NCI-H1436 (cell line): ENCODE results near the gene ERAS.
"Not testable (repeated sequence)": the region's sequence is repeated elsewhere in the genome, so short reads cannot be mapped to it uniquely, and the experiment has no call there.

Source experiments
- DNase-seq: peaks from one replicate; lab custom pipeline; 2025; lab: John Stamatoyannopoulos, UW

ERAS gene

DNA sequence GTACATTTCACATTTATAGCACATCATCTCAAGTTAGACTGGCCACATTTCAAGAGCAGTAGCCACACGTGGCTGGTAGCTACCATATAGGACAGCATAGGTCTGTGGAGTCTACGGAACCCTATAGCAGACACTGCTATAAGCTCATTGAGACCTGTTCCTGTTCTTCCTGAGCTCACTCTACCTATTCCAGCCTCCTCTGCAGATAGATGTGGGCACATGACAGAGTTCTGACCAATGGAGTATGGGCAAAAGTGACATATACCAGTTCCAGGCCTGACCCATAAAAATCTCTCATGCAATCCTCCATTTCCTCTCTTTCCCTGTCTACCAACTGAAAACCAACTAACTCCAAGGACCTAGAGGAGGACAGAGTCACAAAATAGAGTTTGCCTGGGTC is 28.0 kb upstream of the ERAS start:
- DNase-seq, result no peak

DNA sequence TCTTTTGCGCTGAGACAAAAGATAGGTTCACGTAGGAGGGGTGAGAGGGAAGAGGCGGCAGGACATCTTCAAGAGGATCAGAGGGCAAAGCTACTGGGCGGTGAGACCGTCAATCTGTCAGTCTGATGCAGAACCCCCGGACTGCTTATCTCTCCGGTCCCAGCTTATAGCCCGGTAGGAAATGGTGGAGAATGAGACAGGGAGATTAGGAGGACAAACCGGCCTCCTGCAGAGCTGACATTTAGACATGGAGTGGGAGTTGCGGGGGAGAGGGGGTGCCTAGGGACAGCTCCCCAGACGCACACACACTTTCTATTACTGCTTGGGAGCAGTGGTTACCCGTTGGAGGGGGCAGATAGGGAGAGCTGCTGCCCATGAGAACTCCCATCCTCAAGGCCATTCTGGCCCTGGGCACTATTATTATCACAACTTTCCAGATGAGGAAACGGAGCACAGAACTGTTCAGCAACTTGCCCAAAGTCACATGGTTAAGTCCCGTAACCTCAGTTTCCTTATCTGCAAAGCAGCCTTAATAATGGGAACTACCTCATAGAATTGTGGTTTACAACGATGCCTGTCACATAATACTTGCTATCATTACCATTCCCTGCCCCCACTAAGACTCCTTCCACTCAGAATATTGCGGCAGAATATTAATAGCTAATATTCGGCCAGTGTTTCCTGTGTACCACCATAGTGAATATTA is 25.6 kb upstream of the ERAS start:
- DNase-seq, result no peak

DNA sequence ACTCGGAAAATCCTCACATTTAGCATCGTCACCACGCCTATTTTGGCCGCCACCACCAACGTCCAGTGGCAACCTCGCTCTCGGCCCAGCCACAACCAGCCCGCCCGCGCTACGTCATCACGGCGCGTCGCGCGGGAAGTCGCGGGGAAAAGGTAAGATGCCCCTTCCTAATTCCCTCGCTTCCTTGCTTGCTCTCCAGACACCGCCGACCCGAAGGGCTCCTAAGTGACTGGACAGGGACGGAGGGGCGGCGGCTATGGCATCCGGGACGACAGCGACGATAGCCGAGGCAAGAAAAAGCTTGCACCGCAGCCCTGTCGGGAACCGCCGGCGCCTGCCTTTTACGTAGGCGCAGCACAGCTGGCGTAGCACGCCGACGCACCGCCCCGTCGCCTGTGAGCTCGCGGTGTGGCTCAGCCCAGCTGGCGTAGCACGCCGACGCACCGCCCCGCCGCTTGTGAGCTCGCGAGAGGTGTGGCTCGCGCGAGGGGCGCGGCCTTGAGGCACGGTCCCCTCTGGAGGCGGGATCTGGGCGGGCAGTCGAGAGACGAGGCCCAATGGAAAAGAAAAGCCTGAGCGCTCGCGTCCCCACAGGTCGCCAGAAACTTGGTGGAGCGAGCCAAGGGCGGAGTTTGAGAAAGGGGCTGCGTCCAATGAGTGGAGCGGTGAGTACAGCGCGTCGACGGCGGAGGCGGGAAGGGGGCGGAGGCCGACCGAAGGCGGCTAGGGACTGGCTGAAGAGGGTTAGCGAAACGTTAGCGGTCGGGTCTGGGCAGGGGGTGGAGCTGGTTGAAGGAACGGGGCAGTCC is 24.8 kb upstream of the ERAS start, which contains the start of gene HDAC6:
HDAC6 (plus strand) TSS at position 788 of the 809 bp plus-strand sequence. CDS start 626 bp downstream, outside the sequence.
- DNase-seq, result peak; percentile 95

DNA sequence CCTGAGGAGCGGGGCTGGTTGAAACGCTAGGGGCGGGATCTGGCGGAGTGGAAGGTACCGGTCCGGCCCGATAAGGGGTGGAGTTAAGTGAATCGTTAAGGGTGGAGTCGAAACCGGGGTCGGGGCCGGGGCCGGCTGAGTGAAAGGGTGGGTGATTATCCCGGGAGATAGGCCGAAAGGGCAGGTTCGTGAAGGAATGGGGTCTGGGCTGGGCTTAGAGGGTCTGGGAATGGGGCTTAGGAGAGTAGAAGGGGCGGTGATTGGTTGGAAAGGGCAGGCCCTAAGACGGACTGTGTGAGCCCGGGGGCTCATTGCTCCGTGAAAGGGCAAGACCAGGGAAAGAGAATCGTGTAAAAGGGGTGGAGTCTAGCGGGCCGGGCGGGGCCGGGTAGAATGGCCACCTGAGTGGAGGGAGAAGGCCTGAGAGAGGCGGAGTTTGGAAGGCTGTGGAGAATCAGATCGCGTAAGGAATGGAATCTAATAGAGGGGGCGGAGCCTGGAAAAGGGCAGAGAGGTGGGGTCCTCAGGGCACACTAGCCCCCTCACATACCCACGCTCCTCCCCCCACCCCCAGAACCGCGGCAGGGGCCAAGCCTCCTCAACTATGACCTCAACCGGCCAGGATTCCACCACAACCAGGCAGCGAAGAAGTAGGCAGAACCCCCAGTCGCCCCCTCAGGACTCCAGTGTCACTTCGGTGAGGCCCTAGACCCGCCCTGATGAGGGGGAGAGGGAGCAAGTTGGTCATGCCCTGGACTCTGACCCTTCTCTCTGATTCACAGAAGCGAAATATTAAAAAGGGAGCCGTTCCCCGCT is 24.0 kb upstream of the ERAS start:
- DNase-seq, result peak; percentile 68

DNA sequence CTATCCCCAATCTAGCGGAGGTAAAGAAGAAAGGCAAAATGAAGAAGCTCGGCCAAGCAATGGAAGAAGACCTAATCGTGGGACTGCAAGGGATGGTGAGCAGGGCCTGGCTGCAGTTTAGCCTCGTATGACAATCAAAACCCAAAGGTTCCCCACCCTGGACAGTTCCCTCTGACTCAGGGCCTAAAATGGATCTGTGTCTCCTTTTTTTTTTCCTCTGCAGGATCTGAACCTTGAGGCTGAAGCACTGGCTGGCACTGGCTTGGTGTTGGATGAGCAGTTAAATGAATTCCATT is 23.5 kb upstream of the ERAS start:
- DNase-seq, result no peak

DNA sequence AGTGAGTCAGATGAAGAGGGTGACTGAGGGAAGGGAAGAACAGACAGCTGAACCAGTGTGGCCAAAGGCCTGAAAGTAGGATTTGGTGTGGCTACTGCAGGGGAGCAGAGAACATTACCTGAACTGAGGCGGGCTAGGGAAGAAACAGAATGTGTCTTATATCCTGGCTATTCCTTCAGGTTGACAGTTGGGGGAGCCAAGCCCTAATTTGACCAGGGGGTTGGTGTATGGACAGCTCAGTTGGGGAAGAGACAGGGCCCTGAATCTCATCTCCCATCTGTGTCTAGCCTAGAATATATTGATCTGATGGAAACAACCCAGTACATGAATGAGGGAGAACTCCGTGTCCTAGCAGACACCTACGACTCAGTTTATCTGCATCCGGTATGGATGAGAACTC is 20.2 kb upstream of the ERAS start:
- no peak for DNase-seq

DNA sequence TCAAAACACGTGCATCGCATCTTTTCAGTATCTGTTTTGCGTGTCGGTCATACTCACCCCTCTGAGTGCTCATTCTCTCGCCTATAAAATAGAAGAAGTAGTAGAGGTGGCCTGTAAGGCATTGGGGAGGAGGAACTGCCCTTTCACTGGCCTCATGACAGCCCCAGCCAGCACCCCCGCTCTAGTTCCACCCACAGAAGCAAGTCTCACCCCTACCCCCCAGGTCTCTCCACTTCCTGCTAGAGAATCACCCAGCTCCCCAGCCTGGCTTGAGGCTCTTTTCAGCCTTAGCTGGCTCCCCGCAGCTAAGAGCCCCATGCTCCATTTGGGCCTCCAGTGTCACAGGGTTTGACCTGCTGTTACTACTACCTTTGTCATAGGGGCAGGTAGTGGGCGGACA is 12.7 kb upstream of the ERAS start:
- DNase-seq, result no peak

DNA sequence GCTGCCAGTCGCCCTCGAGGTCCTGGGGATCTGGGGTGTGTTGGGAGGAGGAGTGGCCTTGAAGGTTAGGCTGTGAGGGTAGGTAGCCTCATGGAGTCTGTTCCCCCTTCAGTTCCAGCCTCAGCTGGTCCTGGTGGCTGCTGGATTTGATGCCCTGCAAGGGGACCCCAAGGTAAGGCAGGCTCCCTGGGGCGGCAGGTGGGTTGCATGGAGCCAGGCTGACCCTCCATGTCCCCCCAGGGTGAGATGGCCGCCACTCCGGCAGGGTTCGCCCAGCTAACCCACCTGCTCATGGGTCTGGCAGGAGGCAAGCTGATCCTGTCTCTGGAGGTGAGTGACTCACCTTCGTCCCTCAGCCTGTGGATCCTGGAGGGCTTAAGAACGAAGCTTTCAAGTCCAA is 11.6 kb upstream of the ERAS start:
- no peak for DNase-seq

DNA sequence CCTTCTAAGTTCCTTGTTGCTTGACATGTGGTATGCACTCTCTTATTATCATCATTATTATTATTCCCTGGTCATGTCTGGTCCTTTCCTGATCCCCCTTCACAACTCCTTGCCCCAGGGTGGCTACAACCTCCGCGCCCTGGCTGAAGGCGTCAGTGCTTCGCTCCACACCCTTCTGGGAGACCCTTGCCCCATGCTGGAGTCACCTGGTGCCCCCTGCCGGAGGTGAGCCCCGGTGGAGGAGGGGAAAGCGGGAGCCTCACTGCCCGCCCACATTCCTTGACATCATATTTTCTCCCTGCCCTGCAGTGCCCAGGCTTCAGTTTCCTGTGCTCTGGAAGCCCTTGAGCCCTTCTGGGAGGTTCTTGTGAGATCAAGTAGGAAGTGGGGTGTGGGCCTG is 11.0 kb upstream of the ERAS start:
- DNase-seq, result no peak

DNA sequence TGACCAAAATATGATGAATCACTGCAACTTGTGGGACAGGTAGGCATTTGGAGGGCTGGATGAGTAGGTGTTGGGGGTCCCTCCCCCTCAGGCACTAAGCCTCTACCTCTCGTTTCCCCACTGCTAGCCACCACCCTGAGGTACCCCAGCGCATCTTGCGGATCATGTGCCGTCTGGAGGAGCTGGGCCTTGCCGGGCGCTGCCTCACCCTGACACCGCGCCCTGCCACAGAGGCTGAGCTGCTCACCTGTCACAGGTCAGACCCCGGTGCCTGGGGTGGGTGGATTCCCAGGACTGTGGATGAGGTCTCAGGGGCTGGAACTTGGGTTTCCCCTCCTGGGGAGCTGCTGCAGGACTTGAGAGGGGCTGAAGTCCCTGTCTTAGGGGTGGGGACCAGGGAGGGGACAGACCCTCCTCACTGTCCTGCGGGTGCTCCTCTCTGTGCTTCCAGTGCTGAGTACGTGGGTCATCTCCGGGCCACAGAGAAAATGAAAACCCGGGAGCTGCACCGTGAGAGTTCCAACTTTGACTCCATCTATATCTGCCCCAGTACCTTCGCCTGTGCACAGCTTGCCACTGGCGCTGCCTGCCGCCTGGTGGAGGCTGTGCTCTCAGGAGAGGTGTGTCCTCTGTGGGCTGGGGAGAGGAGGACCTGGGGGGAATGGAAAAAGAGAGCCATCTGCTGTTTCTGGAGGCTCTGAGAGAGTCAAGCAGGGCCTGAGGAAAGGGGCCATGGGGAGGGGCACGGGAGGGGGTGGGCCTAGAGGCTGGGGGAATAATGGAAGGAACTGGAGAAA is 10.1 kb upstream of the ERAS start:
- no peak for DNase-seq

DNA sequence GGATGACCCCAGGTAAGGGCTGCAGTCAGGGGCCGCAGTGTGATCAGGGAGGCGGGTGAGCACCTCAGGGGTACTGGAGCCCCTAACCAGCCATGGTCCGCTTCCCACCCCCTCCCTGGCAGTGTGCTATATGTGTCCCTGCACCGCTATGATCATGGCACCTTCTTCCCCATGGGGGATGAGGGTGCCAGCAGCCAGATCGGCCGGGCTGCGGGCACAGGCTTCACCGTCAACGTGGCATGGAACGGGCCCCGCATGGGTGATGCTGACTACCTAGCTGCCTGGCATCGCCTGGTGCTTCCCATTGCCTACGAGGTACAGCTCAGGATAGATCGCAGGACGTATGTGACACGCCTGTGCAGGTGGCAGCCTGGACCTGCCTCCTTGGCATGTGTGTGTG is 8.2 kb upstream of the ERAS start:
- no peak for DNase-seq

DNA sequence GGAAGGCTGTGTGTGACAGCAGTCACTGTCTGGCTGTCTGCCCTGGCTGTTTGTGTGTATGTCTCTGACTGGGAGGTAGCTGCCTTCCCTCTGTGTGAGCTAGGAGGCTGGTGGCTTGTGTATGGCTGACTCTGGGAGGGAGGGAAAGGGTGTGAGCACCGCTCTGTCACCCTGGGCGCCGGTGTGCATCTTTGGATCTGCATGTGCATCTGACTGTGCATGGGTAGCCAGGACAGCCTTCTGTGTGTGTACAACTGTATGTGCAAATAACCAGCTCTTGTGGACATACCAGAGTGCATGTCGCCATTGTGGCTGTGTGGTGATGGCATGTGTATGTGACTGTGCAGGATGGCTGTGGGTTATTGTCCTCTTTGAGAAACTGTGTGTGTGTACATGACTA is 7.4 kb upstream of the ERAS start:
- DNase-seq, result no peak

DNA sequence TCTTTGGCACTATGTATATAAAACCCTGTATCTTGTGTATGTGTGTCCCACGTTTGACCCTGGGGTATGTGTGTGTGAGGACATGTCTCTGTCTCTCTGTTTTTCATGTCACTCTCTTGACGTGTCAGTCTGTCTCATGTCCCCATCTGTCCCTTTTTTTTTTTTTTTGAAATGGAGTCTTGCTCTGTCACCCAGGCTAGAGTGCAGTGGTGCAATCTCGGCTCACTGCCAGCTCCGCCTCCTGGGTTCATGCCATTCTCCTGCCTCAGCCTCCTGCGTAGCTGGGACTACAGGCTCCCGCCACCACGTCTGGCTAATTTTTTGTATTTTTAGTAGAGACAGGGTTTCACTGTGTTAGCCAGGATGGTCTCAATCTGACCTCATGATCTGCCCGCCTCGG is 6.9 kb upstream of the ERAS start:
- DNase-seq, result not testable (repeated sequence)

DNA sequence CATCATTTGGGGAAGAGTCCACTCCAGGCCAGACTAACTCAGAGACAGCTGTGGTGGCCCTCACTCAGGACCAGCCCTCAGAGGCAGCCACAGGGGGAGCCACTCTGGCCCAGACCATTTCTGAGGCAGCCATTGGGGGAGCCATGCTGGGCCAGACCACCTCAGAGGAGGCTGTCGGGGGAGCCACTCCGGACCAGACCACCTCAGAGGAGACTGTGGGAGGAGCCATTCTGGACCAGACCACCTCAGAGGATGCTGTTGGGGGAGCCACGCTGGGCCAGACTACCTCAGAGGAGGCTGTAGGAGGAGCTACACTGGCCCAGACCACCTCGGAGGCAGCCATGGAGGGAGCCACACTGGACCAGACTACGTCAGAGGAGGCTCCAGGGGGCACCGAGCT is 3.3 kb upstream of the ERAS start:
- no peak for DNase-seq

DNA sequence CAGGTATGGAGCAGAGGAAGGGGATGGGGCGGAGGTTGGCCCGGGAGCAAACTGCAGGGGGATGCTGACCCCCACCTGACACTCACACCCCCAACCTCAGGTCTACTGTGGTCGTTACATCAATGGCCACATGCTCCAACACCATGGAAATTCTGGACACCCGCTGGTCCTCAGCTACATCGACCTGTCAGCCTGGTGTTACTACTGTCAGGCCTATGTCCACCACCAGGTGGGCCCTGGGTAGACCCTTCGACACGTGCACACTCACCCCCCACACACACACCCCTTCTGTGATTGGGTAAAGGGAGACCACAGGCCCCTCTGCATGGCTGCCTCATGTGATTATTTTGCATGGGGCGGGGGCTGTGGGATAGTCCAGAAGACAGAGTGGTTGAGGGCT is 2.2 kb upstream of the ERAS start:
- DNase-seq, result no peak

DNA sequence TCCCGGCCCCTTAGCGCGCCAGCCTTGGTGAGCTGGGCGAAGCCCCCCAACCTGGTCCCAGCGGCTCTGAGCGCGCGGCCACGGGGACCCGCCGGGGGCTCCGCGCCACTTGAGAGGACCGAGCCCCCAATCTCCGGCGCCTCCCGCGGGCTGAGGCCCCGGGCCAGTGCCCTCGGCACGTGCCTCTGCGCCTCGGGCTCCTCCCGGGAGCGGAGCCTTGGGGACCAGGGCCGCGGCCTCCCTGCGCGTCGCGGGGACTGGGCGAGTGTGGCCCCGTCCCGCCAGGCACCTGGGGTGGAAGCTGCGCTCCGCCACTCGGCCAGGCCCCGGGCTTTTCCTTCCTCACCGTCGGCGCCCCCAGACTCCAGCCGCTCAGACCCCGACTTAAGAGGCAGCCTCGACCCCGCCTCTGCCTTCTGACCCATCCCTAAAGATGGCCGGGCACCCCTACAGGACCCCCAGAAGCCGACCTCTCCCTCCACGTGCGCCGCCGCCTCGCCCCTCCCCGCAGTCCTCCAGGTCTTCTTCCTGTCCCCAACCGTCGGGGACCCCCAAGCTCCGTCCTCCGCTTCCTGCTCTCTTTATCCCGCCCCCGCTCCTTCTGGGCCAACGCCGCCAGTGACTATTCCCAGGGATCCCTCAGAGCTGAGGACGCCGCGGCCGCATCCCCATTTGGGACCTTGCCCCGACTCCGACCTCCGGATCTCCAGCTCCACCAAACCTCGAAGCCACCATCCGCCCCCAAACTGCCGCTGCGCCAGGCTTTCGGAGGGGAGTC is 752 bp downstream of the ERAS start:
- DNase-seq, result no peak

DNA sequence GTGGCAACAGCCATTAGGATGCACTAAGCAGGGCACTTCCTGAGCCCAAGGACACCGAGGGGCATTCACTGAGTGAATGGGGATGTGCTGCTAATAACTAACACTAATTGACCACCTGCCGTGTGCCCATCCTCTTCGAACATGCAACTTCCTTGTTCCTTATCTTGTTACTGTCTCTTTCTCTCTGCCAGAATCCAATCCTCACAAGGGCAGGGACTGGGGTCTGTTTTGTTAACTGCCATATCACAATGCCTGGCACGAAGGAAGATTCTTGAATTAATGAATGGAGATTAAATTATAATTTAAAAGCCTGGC is 1.3 kb downstream of the ERAS start:
- DNase-seq, result no peak

DNA sequence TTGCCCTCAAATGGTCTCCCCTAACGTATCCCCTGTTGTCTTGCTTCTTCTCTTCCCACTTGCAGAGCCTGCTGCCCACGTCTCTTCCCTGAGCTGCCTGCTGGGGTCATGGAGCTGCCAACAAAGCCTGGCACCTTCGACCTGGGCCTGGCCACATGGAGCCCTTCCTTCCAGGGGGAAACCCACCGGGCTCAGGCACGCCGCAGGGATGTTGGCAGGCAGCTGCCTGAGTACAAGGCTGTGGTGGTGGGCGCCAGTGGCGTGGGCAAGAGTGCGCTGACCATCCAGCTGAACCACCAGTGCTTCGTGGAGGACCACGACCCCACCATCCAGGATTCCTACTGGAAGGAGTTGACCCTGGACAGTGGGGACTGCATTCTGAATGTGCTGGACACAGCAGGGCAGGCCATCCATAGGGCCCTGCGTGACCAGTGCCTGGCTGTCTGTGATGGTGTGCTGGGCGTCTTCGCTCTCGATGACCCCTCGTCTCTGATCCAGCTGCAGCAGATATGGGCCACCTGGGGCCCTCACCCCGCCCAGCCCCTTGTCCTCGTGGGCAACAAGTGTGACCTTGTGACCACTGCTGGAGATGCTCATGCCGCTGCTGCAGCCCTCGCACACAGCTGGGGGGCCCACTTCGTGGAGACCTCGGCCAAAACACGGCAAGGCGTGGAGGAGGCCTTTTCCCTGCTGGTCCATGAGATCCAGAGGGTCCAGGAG is 2.9 kb downstream of the ERAS start:
- DNase-seq, result no peak

DNA sequence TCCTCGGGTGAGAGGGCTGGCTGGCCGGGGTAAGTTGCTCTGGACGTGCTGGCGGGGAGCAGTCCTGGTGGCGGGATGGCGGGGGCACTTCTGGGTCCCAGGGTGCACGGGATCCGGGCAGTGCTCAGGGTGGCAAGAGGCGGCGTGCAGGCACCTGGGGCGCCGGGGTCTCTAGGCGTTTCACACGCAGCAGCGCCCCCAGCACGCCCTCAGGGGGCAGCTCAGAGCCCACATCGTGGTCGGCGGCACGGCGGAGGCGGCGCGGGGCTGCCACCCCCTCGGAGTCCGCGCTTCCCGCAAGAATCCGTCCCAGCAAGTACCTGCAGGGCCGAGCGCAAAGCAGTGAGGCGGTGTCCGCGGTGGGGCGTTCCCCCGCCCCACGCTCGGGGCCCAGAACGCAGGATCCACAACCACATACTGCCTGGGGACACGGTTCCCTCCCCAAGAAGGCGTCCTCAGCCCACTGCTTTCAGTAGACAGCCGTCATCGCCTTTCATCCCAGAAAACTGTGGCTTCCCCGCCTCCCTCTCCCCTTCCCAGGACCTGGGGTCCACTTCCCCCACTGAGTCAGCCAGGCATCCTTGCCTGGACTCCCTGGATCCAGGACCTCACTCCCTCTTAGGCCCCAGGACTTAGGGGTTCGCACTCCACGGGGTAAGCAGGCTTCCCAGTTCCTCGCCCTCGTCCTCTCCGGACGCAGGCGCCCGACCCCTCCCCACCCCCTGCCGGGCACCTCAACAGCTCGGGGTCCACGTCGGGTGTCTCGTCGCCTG is 5.0 kb downstream of the ERAS start:
- DNase-seq, result no peak

DNA sequence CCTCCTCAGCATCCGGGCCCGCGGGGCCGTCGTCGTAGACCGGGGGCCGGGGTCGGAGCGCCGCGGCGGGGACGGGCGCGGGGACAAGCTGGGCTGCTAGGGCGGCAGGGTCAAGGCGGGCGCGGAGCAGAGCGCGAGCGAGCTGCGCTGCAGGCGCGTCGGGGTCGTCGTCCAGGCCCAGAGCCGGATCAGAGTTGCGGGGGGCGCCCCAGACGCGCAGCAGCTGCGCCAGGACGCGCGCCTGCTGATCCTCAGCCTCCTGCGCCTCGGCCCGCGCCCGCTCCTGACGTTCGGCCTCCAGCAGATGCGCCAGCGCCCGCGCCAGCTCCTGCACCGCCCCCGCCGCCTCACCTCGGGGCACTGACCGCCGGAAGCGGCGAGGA is 5.6 kb downstream of the ERAS start:
- DNase-seq, result no peak
